ENCODE measurements around the gene NTN1.

- TF ChIP-seq CTCF (IDR thresholded peaks at IDR 0.05) (no peak), POLR2A (IDR thresholded peaks at IDR 0.05) (no peak), POLR2AphosphoS5 (IDR thresholded peaks at IDR 0.05) (no peak)
Measured at GRCh38 chr17:9107527-9107926, 86.2 kb downstream of the NTN1 start.

Data from breast epithelium (tissue), 3 donors.